LNCaP clone FGC (cell line): ENCODE data around the gene C2CD4C.

Experiments
- DNase-seq: peaks from one replicate; pipeline ENCODE4 v3.0.0-alpha.2; 2011; ENCODE audit warnings: low read depth
- H3K4me3 ChIP-seq: 2 replicates; pipeline ENCODE4 v1.5.1; 2011; ENCODE audit warnings: mild to moderate bottlenecking, low read depth, low read length, control low read depth
- TF ChIP-seq, protein P1 (sequence below): IDR thresholded peaks from 2 replicates; pipeline ENCODE4 v1.5.1; 2012; ENCODE audit warnings: mild to moderate bottlenecking; ENCODE audit not compliant: control insufficient read depth, insufficient read depth; ENCODE audit errors: extremely low read depth

Gene C2CD4C

DNA sequence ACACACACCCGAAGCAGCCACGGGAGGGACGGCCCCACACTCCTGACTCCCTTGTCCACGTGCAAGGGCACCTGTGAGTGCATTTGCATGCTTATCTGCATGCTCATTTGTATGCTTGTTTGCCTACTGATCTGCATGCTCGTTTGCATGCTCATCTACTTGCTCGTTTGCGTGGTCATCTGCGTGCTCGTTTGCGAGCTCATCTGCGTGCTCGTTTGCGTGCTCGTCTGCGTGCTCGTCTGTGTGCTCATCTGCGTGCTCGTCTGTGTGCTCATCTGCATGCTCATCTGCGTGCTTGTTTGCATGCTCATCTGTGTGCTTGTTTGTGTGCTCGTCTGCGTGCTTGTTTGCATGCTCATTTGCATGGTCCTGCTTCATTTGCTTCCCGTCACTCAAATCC lies 28.1 kb upstream of the C2CD4C start:
- no peak for DNase-seq
- TF ChIP-seq, protein P1, sequence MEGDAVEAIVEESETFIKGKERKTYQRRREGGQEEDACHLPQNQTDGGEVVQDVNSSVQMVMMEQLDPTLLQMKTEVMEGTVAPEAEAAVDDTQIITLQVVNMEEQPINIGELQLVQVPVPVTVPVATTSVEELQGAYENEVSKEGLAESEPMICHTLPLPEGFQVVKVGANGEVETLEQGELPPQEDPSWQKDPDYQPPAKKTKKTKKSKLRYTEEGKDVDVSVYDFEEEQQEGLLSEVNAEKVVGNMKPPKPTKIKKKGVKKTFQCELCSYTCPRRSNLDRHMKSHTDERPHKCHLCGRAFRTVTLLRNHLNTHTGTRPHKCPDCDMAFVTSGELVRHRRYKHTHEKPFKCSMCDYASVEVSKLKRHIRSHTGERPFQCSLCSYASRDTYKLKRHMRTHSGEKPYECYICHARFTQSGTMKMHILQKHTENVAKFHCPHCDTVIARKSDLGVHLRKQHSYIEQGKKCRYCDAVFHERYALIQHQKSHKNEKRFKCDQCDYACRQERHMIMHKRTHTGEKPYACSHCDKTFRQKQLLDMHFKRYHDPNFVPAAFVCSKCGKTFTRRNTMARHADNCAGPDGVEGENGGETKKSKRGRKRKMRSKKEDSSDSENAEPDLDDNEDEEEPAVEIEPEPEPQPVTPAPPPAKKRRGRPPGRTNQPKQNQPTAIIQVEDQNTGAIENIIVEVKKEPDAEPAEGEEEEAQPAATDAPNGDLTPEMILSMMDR, result no peak
- no peak overlapping the region for H3K4me3 ChIP-seq

DNA sequence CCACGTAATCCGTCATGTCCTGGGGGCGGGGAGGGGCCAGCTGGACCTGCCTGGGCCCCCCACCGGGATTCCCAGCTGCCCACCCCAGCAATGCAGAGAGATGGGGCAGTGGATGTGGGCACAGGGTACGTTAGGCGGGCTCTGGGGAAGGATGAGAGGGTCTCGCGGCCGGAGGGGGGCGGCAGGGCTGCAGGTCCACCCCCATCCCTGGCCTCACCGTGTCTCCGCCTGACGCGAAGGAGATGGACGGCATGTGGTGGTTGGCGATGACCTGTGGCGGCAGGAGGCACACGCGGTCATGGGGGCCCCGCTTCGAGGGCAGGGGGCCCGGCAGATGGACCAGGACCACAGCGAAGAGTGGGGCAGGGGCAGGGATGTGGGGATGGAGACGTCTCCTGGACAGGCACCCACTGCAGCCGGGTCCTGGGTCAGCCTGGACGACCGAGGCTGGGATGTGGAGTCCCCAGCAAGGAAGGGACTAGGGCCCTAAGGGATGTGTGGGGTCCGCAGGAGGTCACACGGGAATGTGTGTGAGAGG lies 27.5 kb upstream of the C2CD4C start:
- no peak for DNase-seq
- H3K4me3 ChIP-seq, result no peak overlapping the region
- TF ChIP-seq, protein P1, result no peak

DNA sequence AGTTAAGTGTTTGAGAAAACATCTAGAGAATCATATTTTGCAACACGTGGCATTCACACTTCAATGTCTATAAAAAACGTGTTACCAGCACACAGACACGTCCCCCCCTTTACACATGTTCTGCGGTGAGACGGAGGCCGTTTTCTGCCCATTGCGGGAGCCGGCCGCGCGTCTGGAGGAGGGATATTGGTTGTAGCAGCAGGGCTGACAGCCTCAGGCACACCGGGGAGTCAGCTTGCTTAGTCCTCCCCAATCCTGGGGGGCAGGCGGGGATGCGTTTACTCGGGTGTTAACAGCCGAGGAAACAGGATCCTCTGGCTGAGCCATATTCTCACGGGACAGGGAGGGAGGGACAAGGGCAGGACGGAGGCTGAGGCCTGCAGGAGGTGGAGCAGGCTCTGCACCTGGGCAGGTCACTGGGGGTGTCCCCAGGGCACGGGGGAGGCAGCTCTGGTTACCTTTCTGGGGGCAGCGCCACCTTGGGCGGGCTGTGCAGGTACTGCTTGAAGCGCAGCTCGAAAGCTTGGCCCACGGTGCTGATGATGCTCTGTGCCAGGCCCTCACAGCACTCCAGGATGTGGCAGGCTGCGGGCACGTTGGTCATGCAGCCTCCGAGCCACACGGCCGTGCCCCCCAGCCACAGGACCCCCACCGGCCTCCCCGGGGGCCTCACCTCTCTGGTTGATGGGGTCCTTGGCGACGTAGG lies 26.9 kb upstream of the C2CD4C start:
- TF ChIP-seq, protein P1, result no peak
- H3K4me3 ChIP-seq, result no peak overlapping the region
- DNase-seq, result no peak

DNA sequence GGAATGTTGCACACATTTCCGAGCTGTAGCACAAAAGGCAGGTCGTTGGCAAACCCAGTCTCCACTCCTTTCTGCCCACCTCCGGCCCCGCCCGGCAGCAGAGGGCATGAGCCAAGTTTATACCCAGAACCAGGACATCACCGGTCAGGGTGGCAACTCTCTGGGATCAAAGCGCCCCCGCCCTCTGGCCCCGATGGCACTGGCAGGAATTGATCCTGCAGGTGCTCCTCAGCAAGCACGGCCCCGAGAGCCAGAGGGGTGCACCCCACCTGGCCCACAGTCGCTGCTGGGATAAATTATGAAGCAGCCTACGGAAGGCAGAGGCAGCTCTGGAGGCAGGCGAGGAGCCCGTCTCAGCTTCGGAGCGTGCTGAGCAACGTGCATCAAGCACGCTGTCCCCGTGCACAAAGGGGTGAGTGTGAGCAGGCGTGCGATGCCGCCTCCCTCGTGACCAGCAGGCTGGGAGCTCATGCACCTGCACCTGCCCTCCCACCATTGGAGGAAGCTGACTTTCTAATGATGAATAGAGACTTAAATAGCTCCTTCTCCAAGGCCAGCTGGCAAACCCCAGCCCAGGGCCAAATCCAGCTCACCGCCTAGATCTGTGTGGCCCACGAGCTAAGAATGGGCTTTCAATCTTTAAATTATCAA lies 26.2 kb upstream of the C2CD4C start:
- no peak overlapping the region for H3K4me3 ChIP-seq
- no peak for DNase-seq
- TF ChIP-seq, protein P1, result no peak

- H3K4me3 ChIP-seq, result no peak overlapping the region
- TF ChIP-seq, protein P1, result no peak
- no peak for DNase-seq
Observed at GRCh38 chr19:434152-434960, 25.4 kb upstream of the C2CD4C start.

- TF ChIP-seq, protein P1, result no peak
- DNase-seq, result no peak
Observed at GRCh38 chr19:430701-431100, 21.8 kb upstream of the C2CD4C start.

More at GRCh38 chr19:430701-431100, 21.8 kb upstream of the C2CD4C start:
- H3K4me3 ChIP-seq, result no peak overlapping the region
